Esophagus muscularis mucosa (tissue), 3 donors: ENCODE data around the gene CAPZA1.

Experiments used
- POLR2A ChIP-seq: fragments of 450-650 bp; IDR thresholded peaks from one replicate; pipeline ENCODE4 v1.6.1; 2017; ENCODE audit warnings: antibody characterized with exemption, moderate library complexity, mild to moderate bottlenecking, low read depth
- TF ChIP-seq, protein P1 (sequence below), 3 experiments: fragments of 200-600 bp in 2 of 3; fragments of 450-650 bp in 1 of 3; sonication (generic) in 2 of 3; IDR thresholded peaks; one replicate each; pipeline ENCODE4 v1.5.1; 2017 to 2019; ENCODE audit warnings: antibody characterized with exemption in 3 of 3, mild to moderate bottlenecking in 2 of 3, moderate library complexity in 1 of 3

DNA sequence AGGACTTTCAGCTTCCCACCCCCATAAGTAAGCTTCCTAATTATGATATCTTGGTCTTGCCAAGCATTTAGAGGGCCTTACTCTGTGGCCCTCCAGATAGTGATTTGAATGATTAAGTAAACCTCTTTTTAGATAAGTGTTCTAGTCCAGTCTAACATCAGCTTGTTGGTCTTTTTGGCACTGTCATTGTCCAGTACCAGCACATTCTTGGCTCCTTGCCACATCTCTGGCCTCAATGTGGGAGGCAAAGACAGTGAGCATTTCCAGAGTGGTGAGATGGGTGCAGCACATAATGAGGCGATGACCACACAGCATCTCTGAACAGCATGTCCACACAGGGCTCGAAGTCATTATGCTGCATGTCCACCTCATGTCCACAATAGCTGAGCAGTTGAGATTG, 6.1 kb downstream of the CAPZA1 start:
- TF ChIP-seq, protein P1, sequence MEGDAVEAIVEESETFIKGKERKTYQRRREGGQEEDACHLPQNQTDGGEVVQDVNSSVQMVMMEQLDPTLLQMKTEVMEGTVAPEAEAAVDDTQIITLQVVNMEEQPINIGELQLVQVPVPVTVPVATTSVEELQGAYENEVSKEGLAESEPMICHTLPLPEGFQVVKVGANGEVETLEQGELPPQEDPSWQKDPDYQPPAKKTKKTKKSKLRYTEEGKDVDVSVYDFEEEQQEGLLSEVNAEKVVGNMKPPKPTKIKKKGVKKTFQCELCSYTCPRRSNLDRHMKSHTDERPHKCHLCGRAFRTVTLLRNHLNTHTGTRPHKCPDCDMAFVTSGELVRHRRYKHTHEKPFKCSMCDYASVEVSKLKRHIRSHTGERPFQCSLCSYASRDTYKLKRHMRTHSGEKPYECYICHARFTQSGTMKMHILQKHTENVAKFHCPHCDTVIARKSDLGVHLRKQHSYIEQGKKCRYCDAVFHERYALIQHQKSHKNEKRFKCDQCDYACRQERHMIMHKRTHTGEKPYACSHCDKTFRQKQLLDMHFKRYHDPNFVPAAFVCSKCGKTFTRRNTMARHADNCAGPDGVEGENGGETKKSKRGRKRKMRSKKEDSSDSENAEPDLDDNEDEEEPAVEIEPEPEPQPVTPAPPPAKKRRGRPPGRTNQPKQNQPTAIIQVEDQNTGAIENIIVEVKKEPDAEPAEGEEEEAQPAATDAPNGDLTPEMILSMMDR (IDR thresholded peaks at IDR 0.05) = no peak
- TF ChIP-seq POLR2A = no peak
